Left renal pelvis (tissue), 4 donors: ENCODE measurements around the gene KRT73. TPM values are rescaled to one million over a fixed set of nuclear protein-coding genes. Genes with fewer than 3 reads are reported as not detected.

ENCODE experiments used
- DNase-seq, 4 donors: peaks; one replicate each; pipeline ENCODE4 v3.0.0-alpha.2; 2013; ENCODE audit warnings: low read depth in 4 of 4, low spot score in 3 of 4
- polyA plus RNA-seq, 4 donors: library from polyadenylated mRNA; unstranded; fragments of 120-200 nt; gene quantifications; one replicate each; pipeline ENCODE4 v1.2.1, GENCODE V29; 2013; ENCODE audit not compliant: insufficient read length in 4 of 4

The KRT73 gene
- polyA plus RNA-seq, 4 donors = not detected

DNA sequence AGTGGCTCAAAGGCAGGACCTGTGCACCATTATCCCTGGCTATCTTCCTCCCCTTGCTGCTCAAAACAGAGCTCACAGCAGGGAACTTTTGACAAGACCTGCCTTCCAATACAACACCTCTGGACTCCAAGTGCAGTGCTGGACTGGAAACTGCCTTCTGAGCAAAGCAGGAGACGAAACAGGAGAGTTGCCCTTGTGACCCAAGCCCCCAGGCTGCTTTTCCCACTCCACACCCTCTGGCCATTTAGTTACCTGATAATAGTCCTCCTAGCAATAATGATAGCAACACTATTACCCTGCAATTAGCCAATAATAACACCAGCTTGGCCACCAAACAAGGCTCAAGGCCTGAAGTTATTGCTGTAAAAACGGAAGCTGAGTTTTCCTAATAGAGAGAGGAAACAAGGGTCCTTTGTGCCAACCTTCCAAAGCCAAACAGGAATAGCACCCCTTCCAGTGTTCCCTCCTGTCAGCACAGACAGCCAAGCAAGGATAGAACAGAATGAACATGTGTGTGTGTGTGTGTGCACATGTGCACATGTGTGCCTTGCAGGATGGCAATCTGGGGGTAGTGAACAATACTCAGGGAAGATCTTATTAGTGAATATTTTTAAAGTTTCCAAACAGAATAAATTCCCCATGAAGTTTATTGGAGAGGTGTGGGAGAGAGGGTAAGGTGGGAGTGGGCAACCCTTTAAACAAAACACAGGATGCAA, 9.2 kb upstream of the KRT73 start:
- DNase-seq = no peak

DNA sequence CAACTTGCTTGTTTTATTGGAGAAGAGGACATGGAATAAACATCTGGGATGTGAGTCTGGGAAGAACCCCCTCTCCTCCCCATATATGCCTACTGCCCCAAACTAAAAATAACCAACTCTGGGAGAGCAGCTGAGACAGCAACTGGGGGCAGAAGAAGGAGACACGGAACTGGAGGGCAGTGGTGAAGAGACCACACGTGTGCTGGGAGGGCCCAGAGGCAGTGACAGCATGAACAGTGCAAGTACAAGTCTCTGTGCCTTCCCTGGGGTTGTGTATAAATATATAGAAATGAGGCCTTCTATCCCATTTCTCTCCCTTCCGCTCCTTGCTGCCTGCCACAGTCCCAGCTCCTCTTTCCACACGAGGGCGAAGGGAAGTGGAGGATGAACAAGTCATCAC, 4.0 kb upstream of the KRT73 start:
- no peak for DNase-seq

GRCh38 chr12:52618866-52619265, 507 bp upstream of the KRT73 start:
- no peak for DNase-seq

- DNase-seq = no peak
Measured at GRCh38 chr12:52617403-52617785, 965 bp downstream of the KRT73 start.

GRCh38 chr12:52616680-52617402, 1.5 kb downstream of the KRT73 start:
- DNase-seq = no peak

DNA sequence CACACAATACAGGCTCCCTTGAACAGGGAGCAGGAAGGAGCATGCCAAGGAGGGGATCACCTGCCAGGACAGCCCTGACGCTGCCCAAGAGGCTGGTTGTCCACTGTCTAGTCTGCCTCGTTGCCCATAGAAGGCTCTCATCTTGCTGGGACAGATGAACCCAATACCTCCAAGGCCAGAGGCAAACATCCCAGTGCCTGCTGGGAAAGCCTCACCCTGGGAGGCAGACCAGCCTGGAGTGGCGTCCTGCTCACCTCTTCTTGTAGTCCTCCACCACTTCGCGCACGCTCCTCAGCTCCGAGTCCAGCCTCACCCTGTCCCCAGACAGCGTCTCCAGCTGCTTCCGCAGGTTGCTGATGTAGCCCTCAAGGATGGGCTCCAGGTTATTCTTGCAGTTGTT, 2.4 kb downstream of the KRT73 start:
- DNase-seq = no peak

DNA sequence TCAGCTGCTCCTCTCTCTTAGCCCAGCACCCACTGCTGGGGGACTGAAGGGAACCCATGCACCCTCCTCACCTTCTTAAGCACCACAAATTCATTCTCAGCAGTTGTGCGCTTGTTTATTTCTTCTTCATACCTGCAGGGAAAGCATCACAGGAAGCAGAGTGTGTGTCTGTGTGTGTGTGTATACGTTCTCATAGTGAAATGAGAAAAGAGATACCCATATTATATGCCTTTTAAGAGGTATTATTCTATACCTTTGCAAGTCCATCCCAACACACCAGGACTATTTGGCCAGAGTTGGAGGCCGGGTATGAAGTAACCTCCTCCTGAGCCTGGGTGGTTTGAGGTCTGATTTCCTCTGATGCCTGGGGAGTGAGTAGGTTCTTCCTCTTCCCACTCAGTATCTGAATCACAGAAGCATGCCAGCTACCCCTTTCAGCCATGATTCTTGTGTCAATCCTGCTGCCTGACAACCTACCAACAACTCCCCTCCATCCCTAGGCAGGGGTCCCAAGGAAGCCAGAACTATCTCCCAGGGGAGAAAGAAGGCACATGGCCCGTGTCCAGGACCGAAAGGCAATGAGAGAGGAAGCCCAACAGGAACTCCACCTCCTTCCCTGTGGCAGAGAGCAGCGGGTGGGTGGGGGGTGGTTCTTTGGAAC, 3.0 kb downstream of the KRT73 start:
- no peak for DNase-seq

DNA sequence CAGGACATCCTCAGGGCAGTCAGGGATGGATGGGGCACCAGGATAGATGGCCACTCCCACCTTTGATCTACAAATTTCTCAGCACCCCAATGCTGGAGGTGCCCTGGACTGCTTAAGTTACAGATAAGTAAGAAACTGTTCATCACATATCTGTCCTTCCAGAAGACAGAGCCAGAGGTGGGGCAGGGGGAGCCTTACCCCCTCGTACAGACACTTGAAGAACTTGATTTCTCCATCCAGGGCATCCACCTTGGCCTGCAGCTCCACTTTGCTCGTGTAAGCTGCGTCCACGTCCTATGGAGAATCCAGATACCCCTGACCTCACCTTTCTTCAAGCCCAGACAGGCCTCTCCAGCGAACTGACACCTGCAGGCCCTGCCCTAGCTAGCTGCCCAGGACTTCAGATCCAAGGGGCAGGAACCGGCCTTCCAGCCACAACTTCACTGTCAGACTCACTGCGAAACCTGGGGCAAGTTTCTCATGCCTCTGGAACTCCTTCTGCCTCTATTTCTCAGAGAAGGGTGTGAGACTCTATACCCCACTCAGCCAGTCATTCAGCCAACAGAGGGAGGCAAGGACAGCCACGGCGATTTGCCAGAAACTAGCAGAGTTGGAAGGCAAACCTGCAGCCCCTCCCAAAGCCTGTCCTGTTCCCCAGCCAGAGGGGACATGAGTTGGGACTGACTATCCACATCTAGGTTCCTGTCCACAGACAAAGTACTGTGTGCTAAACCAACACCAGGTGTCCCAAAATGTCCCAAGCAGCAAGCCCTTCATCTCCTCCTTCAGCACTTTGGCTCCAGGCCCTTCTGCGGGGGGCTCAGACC, 3.8 kb downstream of the KRT73 start:
- no peak for DNase-seq

DNA sequence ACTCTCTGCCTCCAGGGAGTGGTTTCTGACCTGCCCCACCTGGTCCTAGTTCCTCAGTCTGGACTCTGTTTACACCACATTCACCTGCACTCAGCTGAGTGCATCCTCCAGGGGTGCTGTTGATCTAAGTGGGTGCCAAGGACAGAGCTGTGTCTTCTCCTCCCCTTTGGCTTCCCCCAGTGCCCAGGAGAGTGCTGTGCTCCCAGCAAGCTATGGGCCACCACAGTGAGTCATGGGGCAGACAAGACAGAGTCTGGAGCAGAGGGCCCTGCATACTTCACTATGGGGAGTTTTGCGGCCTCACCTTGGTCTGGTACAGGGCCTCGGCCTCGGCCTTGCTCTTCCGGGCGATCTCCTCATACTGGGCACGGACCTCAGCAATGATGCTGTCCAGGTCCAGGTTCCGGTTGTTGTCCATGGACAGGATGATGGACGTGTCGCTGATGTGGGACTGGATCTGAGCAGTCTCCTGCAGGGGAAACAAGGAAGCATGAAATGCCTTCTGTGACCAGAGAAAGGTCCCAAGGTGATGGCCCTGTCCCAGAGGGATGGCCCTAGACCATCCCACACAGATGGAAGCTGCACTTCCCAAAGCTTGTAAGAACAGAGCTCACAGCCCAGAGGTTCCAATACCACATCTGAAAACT, 4.9 kb downstream of the KRT73 start:
- no peak for DNase-seq

GRCh38 chr12:52612431-52613383, 5.7 kb downstream of the KRT73 start:
- DNase-seq = no peak

DNA sequence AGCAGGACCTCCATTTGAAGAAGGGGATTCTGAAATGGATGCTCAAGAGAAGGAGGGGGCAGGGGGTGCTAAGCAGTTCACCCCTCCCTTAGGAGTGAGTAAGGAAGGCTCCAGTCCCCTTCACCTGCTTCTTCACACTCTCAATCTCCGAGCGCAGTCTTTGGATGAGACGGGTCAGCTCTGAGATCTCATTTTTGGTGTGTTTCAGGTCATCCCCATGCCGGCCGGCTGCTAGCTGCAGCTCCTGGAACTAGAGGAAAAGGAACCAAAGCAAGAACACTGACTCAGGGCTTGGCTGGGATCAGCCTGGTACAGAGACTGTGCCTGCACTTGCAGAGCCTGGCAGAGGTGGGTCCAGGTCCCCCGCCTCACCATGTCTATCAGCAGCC, 7.3 kb downstream of the KRT73 start:
- DNase-seq = no peak

DNA sequence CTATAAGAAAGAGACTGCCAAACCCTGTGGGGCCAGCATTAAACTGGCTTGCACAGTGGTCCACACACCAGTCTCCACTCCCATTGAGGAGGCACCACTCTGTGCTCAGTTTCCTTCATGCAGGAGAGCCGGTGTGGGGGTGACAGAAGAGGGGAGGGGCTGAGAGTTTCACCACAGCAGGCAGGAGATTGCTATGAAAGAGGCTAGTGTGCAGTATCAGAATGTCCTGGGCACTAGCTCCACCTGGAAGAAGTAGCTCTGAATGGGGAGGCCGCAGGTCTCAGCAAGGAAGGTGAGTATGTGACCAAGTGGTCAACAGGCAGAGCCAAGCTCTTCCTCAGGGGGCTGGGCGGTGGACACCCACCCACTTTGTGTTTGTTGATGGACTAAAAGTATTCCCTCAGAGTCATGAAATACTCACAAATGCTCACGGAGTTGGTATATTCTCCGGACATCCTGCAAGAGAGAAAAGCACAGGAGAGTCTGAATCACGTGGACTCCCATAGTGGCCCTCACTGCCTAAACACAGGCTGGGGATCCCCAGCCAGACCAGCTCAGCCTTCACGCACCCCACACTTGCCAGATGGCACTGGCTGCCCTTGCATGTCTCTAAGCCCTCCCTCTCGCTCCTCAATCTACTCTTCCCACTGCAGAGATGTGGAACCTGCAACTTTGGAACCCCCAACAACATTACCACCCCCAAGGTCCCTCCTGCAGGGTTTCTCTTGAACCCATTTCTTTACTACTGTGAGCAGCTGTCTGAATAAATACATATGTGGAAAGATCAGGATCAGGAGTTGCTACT, 9.3 kb downstream of the KRT73 start:
- DNase-seq = no peak

DNA sequence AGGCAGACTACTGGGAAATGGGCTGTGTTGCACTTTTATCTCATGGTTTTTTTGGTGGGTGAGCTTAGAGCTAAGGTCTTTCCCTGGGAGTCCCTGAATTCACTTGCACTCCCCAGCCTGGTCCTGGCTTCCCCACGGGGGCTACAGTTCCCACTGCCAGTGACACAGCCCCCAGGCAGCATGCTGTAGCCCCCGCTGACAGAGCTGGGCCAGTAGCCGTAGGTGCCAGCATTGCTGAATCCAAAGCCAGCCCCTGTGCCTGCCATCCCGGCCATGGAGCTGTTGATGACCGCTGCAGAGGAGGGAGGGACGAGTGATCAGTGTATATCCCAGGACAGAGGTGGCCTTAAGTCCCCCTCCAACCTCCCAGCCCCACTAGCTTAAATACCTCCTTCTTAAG, 10.2 kb downstream of the KRT73 start:
- no peak for DNase-seq

DNA sequence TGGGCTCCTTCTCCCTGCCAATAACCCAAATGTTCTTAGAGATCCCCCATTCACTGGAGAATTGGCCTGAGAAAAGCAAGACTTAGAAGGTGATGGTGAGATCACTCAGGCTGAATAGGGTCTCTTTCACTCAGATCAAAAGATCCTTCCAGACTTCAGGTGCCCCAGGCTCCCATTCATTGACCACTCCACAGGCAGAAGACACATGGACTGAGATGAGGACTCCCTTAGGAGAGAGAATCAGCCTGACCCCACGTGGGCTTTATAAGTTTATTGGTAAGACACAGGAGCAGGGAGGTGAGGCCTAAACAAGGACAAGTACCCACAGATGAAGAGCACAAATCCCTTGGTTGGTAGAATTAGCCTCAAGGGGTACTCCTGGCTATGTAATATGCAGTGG, 11.0 kb downstream of the KRT73 start:
- DNase-seq = no peak

GRCh38 chr12:52606581-52607218, 11.7 kb downstream of the KRT73 start:
- no peak for DNase-seq

DNA sequence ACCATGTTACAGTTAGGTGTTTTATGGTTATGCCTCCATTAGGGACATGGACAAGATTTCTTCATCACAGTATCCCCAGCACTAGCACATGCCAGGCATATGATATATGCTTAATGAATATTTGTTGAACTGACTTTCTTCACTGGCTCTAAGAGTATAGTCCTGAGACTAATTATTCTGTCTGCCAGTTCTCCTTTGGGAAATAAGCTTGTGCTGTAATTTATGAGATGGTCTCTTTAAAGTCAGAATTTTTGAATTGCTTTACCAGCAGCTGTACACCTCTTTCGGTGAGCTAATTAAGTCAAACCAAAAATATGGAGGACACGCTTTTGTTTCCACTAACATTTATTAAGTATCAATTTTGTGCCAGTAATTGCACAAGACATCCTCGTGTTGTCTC, 12.3 kb downstream of the KRT73 start:
- no peak for DNase-seq

- no peak for DNase-seq
Measured at GRCh38 chr12:52605542-52605941, 12.8 kb downstream of the KRT73 start.

- DNase-seq = no peak
Measured at GRCh38 chr12:52604859-52605258, 13.5 kb downstream of the KRT73 start.
